HUES48 (cell line): ENCODE results near the gene RPLP2.

Source experiments
- H3K27ac ChIP-seq: one replicate; pipeline ENCODE4 v1.7.0; 2013; ENCODE audit warnings: low read depth, low read length, inconsistent platforms
- H3K27me3 ChIP-seq: 2 replicates; pipeline ENCODE4 v1.6.1; 2013; ENCODE audit warnings: mild to moderate bottlenecking, low read length; ENCODE audit not compliant: control insufficient read depth, insufficient read depth
- H3K36me3 ChIP-seq: 2 replicates; pipeline ENCODE4 v1.6.1; 2013; ENCODE audit warnings: low read length; ENCODE audit not compliant: control insufficient read depth, insufficient read depth
- H3K4me1 ChIP-seq: 2 replicates; pipeline ENCODE4 v1.6.1; 2013; ENCODE audit warnings: mild to moderate bottlenecking, low read length; ENCODE audit not compliant: control insufficient read depth, insufficient read depth
- H3K4me3 ChIP-seq: 2 replicates; pipeline ENCODE4 v1.5.1; 2013; ENCODE audit warnings: mild to moderate bottlenecking, low read depth, low read length
- H3K9ac ChIP-seq: 2 replicates; pipeline ENCODE4 v1.6.1; 2013; ENCODE audit warnings: mild to moderate bottlenecking, low read depth, low read length, moderate library complexity
- H3K9me3 ChIP-seq: 2 replicates; pipeline ENCODE4 v1.6.1; 2013; ENCODE audit warnings: low read length; ENCODE audit not compliant: control insufficient read depth, insufficient read depth

Gene RPLP2

DNA sequence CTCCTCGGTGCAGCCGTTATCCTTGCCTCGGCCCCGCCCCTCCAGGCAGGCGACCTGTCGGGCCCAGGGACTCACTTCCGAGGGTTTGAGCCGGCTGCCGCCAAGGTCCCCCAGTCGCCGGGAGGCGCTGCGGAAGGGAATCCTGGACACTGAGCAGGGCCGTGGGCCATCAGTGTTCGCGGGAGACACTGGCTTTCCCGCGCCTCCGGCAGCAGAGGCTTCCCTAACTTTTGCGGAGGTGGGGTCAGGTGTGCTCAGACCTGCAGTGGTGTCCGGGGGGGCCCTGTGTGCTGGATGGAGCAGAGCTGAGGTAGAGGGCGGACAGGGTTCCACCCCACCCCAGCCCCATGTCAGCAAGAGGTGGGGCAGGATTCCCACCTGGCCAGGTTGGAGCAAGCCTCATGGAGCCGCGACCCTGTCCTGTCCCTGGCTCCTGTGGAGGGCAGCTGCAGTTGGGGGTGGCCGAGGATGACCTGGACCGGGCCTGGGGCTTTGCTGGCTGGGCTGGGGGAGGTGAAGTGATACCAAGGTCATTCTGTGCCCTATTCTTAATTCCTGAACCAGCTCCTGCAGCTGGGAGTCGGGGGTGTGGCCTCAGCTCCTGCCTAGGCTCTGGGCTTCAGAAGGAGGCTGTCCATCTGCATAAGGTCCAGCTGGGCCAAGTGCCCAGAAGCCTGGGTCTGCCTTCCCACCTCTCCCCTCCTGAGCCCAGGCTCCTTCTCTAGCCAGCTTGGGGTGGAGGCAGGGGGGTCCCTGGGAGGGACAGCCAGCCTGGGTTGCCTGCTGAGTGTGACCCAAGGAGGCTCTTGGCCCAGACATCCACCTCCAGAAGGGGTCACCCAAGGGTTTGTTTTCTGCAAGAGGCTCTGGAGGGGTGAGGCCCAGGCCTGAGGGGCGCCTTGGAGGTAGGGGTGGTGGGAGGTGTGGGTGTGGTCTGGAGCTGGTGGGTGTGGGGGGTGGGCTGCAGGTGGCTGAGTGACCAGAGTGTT is 41.3 kb downstream of the RPLP2 start:
- Histone ChIP-seq H3K9me3 (no peaks in the 10 kb centered on the region), H3K27me3 (peaks cover 3% of the 10 kb centered on the region; the same call in 1 of the 2 replicates), H3K4me3 (peak overlapping the region; percentile 68), H3K4me1 (peaks cover 13% of the 10 kb centered on the region; the same call in 1 of the 2 replicates), H3K9ac (no peak overlapping the region), H3K27ac (no peak overlapping the region), H3K36me3 (no peaks in the 10 kb centered on the region)

DNA sequence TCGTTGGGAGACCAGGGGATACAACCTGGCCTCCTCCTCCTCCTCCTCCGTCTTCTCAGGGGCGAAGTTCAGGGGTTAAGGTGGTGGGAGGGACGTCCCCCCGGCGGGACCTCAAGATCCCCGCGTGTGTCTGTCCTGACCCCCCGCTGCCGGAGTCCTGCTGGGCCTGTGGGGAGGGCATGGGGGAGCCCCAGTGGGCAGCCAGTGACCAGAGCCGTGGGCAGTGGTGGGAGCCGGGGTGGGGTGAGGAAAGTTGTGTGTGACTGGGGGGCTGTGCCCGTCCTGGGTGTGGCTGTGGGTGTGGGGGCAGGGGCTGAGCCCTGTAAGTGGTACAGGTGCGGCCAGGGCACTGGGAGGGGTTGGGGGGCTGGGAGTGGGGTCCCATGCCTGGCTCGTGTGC is 43.0 kb downstream of the RPLP2 start:
- Histone ChIP-seq H3K36me3 (no peaks in the 10 kb centered on the region), H3K27me3 (peaks cover 3% of the 10 kb centered on the region; the same call in 1 of the 2 replicates), H3K9ac (no peak overlapping the region), H3K9me3 (no peaks in the 10 kb centered on the region), H3K4me3 (no peak overlapping the region), H3K27ac (no peak overlapping the region), H3K4me1 (peaks cover 15% of the 10 kb centered on the region)

DNA sequence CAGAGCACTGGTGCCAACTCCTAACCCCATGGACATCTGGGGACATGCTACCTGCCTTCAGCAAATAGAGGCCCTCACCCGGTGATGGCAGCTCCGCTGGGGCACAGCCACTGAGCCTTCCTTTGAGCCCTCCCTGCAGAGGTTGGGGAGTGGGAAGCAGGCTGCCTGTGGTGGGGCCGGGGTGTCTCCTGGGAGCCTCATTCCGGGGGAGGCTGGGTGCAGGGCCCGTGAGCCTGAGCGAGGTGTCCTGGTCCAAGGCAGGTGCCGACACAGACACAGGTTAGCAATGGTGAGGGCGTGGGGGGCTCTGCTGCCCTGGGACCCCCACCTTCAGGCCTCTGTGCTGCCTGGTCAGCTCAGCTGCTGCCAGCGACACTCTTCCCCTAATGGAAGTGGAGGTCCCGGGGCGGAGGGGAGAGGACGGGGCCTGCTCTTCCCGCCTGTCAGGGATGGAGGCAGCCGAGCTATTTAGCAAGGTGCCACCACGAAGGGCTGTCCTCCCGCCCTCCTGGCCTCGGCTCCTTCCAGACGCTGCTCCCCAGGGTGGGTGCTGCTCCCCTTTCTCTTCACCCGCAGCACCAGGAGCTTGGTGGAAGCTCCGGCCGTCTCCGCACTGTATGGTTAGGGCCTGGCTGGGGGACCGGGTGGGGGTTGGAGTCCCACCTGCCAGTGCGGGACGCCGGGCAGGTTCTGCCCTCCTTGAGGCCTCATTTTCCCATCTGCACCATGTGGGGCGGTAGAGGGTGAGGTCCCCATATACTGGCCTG is 44.1 kb downstream of the RPLP2 start:
- Histone ChIP-seq H3K9me3 (no peaks in the 10 kb centered on the region), H3K9ac (no peak overlapping the region), H3K27ac (no peak overlapping the region), H3K4me1 (peaks cover 10% of the 10 kb centered on the region), H3K4me3 (no peak overlapping the region), H3K27me3 (peaks cover 3% of the 10 kb centered on the region; the same call in 1 of the 2 replicates), H3K36me3 (no peaks in the 10 kb centered on the region)

DNA sequence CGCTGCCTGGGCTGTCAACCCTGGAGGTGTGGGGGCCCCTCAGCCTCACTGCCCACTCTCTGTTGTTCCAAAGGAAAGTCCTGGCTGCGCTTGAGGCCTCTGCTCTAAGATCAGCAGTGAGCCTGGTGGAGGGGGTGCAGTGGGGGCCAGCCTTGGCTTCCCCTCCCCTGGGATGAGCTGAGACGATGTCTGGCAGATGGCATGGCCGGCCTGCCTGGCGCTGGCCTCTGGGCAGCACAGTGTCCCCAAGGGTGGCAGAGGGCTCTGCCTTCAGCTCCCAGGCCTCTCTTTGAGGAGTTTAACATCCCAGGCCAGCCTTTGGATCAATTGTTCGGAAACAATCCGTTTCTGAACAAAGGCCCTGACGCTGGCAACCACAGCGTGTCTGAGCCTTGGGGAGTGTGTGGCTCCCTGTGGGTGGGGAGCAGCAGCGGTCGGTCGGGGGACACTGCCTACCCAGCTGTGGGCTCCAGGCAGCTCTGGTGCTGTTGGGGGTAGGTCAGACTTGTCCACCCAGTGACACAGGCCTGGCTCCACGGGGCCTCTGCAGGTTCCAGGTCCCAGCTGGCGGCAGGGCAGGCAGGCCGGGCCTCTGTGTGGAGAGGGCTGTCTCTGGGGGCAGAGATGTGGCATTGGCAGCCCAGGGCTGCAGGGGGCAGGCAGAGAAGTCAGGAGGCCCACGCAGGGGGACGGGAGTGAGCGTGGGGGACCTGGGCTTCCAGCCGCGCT is 45.0 kb downstream of the RPLP2 start:
- Histone ChIP-seq H3K27ac (no peak overlapping the region), H3K9me3 (no peaks in the 10 kb centered on the region), H3K4me1 (peaks cover 10% of the 10 kb centered on the region)

GRCh38 chr11:855330-855674 is 45.5 kb downstream of the RPLP2 start:
- Histone ChIP-seq H3K27ac (no peak overlapping the region), H3K4me1 (peaks cover 10% of the 10 kb centered on the region), H3K27me3 (peaks cover 3% of the 10 kb centered on the region; the same call in 1 of the 2 replicates), H3K36me3 (no peaks in the 10 kb centered on the region), H3K9ac (no peak overlapping the region), H3K9me3 (no peaks in the 10 kb centered on the region), H3K4me3 (no peak overlapping the region)

More for the DNA sequence above, 45.0 kb downstream of the RPLP2 start:
- peaks cover 3% of the 10 kb centered on the region; the same call in 1 of the 2 replicates for H3K27me3 ChIP-seq
- no peak overlapping the region for H3K4me3 ChIP-seq
- H3K36me3 ChIP-seq, result no peaks in the 10 kb centered on the region
- no peak overlapping the region for H3K9ac ChIP-seq

GRCh38 chr11:855796-856195 is 46.0 kb downstream of the RPLP2 start:
- Histone ChIP-seq H3K4me3 (no peak overlapping the region), H3K27me3 (no peaks in the 10 kb centered on the region), H3K27ac (no peak overlapping the region), H3K9me3 (no peaks in the 10 kb centered on the region), H3K4me1 (peaks cover 10% of the 10 kb centered on the region), H3K36me3 (no peaks in the 10 kb centered on the region), H3K9ac (no peak overlapping the region)

DNA sequence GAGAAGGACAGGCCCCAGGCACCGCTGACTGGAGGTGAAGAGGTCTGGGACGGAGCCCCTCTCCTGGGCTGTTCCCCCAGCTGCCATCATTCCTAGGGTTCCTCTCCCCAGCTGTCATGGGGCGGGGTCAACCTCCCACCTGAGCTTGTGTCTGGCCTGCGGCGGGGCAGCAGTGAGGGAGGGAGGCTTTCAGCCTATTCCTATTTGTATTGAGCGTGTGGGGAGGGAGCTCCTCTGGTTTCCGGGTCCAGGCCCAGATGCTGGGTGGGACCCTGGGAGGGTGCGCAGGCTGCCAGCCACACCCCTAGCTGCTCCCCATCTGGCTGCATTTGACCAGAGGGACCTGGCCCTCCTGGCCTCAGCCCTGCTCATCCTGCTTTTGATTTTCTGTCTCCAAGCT is 46.6 kb downstream of the RPLP2 start:
- no peaks in the 10 kb centered on the region for H3K36me3 ChIP-seq
- H3K27me3 ChIP-seq, result no peaks in the 10 kb centered on the region
- H3K27ac ChIP-seq, result no peak overlapping the region
- H3K4me1 ChIP-seq, result peaks cover 10% of the 10 kb centered on the region
- H3K9ac ChIP-seq, result no peak overlapping the region
- H3K4me3 ChIP-seq, result no peak overlapping the region
- H3K9me3 ChIP-seq, result no peaks in the 10 kb centered on the region

DNA sequence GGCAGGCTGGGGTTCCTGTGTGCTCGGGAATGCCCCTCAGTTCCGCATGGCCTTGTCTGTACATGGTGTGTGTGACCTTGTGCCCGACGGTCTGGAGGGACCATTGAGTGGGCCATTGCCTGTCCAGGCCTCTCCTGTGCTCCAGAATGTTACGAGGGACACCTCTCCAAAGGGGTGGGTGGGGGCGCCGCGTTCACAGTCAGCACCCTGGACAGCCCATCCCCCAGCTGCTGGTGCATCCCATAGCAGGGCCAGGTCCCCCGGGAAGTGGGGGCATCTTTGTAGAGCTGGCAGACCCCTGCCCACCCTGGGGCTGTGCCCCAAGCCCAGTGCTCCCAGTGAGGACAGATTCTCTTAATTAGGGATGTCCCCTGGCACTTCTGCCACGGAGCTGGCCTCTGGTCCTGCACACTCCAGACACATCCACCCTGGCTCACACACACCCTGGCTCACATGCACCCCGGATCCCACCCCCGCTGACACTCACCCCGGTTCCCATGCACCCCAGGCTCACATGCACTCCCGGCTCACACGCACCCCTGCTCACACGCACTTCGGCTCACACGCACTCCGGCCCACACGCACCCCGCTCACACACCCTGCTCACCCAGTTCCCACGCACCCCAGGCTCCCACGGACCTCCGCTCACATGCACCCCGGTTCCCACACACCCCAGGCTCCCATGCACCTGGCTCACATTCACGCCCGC is 48.4 kb downstream of the RPLP2 start:
- Histone ChIP-seq H3K27ac (no peak overlapping the region), H3K27me3 (no peaks in the 10 kb centered on the region), H3K36me3 (no peaks in the 10 kb centered on the region), H3K9me3 (no peaks in the 10 kb centered on the region), H3K9ac (no peak overlapping the region), H3K4me1 (peaks cover 23% of the 10 kb centered on the region), H3K4me3 (no peak overlapping the region)

DNA sequence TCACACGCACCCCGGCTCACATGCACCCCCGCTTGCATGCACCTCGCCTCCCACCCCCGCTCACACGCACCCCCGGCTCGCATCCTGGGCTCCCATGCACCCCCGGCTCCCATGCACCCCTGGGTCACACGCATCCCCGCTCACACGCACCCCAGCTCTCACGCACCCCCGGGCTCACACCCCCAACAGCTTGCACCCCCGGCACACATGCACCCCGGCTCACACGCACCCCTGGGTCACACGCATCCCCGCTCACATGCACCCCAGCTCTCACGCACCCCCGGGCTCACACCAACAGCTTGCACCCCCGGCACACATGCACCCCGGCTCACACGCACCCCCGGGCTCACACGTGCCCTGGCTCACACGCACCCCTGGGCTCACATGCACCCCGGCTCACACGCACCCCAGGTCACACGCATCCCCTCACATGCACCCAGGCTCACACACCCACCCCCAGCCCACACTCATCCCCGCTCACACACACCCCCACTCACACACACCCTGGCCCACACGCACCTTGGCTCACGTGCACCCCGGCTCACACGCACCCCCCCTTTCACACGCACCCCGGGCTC is 49.1 kb downstream of the RPLP2 start:
- Histone ChIP-seq H3K27me3 (no peaks in the 10 kb centered on the region), H3K9me3 (no peaks in the 10 kb centered on the region), H3K4me3 (no peak overlapping the region), H3K4me1 (peaks cover 30% of the 10 kb centered on the region), H3K36me3 (no peaks in the 10 kb centered on the region), H3K9ac (no peak overlapping the region), H3K27ac (no peak overlapping the region)
